Right atrium auricular region (tissue), 2 donors: Measurements from ENCODE around the gene LPIN1. TPM values are rescaled to one million over a fixed set of nuclear protein-coding genes. Genes with fewer than 3 reads are reported as not detected.

Experiments
- DNase-seq: peaks from one replicate; pipeline ENCODE4 v3.0.0-alpha.2; 2019; ENCODE audit warnings: low spot score
- H3K27ac ChIP-seq, 2 donors: fragments of 200-600 bp; sonication (generic); 1 replicate in 1 of 2; 2 replicates in 1 of 2; pipeline ENCODE4 v1.5.1; 2016 to 2019
- H3K27me3 ChIP-seq, 2 donors: fragments of 200-600 bp; sonication (generic); one replicate each; pipeline versions ENCODE4 v1.5.1 to v1.6.0; 2017 to 2019
- H3K36me3 ChIP-seq: fragments of 200-600 bp; sonication (generic); one replicate; pipeline ENCODE4 v1.5.1; 2016
- H3K4me1 ChIP-seq, 2 donors: fragments of 200-600 bp; sonication (generic); one replicate each; pipeline versions ENCODE4 v1.5.1 to v1.6.0; 2017 to 2019
- H3K4me3 ChIP-seq, 2 donors: fragments of 200-600 bp; sonication (generic); 1 replicate in 1 of 2; 2 replicates in 1 of 2; pipeline ENCODE4 v1.5.1; 2017 to 2019; ENCODE audit warnings: mild to moderate bottlenecking in 1 of 2, moderate library complexity in 1 of 2
- H3K9me3 ChIP-seq, 2 donors: fragments of 200-600 bp; sonication (generic); one replicate each; pipeline ENCODE4 v1.5.1; 2019
- total RNA-seq, 2 donors: library from RNA; depleted of rRNA; stranded (reverse); fragments of >200 nt; gene quantifications; one replicate each; pipeline ENCODE4 v1.1.0, GENCODE V29; 2016
- TF ChIP-seq, protein P1 (sequence below), 2 donors: fragments of 200-600 bp; sonication (generic); IDR thresholded peaks; one replicate each; pipeline ENCODE4 v1.5.1; 2019; ENCODE audit warnings: antibody characterized with exemption in 2 of 2

The LPIN1 gene
- total RNA-seq, 2 donors from 2014 or later = 21.0 to 27.4 TPM

DNA sequence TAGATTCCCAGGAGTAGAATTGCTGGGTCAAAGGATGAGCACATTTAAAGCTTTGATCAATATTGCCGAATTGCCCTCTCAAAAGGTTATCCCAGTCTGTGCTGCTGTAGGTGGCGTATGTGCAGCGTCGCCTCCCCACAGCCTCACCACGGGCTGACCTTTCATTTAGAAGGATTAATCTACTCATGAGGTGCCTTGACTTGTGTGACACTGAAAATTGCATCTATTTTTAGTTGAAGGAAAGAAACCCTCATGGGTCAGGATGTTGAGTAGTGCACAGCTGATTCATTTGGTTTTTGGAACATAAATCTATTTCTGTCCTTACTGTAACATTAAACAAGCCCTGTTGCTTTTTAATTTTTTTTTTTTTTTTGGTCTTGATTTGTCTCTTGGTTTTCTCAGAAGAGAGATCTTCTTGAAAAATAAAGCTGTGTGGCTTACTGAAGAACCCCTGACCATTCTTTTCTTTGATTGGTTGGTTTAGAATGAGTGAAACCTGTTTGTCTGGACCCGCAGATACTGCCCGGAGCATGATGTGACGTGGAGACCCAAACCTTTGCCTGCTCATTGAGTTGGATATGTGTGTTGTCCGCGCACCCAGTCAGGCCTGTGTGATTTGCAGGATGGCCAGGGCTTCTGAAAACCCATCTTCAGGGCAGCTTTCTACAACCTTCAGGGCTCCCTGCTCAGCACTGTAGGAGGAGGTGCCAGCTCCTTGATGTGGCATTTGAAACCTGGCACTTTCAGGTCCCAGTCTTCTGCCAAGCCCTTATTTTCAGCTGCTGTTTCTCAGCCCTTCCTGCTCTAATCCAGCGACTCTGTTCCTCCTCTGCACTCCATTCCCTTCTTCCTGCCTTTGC lies 61.0 kb downstream of the LPIN1 start:
- TF ChIP-seq, protein P1, sequence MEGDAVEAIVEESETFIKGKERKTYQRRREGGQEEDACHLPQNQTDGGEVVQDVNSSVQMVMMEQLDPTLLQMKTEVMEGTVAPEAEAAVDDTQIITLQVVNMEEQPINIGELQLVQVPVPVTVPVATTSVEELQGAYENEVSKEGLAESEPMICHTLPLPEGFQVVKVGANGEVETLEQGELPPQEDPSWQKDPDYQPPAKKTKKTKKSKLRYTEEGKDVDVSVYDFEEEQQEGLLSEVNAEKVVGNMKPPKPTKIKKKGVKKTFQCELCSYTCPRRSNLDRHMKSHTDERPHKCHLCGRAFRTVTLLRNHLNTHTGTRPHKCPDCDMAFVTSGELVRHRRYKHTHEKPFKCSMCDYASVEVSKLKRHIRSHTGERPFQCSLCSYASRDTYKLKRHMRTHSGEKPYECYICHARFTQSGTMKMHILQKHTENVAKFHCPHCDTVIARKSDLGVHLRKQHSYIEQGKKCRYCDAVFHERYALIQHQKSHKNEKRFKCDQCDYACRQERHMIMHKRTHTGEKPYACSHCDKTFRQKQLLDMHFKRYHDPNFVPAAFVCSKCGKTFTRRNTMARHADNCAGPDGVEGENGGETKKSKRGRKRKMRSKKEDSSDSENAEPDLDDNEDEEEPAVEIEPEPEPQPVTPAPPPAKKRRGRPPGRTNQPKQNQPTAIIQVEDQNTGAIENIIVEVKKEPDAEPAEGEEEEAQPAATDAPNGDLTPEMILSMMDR (IDR thresholded peaks at IDR 0.05) = peak in 1 of 2 donors; percentile 15
- peaks cover 53% of the 10 kb centered on the region for H3K36me3 ChIP-seq
- H3K4me1 ChIP-seq = no peaks in the 10 kb centered on the region
- H3K9me3 ChIP-seq = no peaks in the 10 kb centered on the region
- no peak overlapping the region for H3K4me3 ChIP-seq
- H3K27ac ChIP-seq = no peak overlapping the region
- H3K27me3 ChIP-seq = no peaks in the 10 kb centered on the region
- DNase-seq = peak; percentile 26

- H3K36me3 ChIP-seq = peaks cover 50% of the 10 kb centered on the region
- no peaks in the 10 kb centered on the region for H3K27me3 ChIP-seq
- H3K27ac ChIP-seq = no peak overlapping the region
- no peaks in the 10 kb centered on the region for H3K4me1 ChIP-seq
- H3K9me3 ChIP-seq = no peaks in the 10 kb centered on the region
- DNase-seq = peak; percentile 52
- TF ChIP-seq, protein P1 (IDR thresholded peaks at IDR 0.05) = no peak
- H3K4me3 ChIP-seq = no peak overlapping the region
These were observed 61.6 kb downstream of the LPIN1 start for GRCh38 chr2:11808016-11808400.

- Histone ChIP-seq H3K4me1 (no peaks in the 10 kb centered on the region), H3K36me3 (peaks cover 35% of the 10 kb centered on the region)
- TF ChIP-seq, protein P1 (IDR thresholded peaks at IDR 0.05) = no peak
These were observed 63.3 kb downstream of the LPIN1 start for GRCh38 chr2:11809586-11810236.

GRCh38 chr2:11810237-11810977 lies 64.0 kb downstream of the LPIN1 start:
- H3K27ac ChIP-seq = no peak overlapping the region
- DNase-seq = peak; percentile 11

More at GRCh38 chr2:11809586-11810236, 63.3 kb downstream of the LPIN1 start:
- Histone ChIP-seq H3K27me3 (no peaks in the 10 kb centered on the region), H3K9me3 (no peaks in the 10 kb centered on the region), H3K4me3 (no peak overlapping the region), H3K27ac (no peak overlapping the region)
- no peak for DNase-seq

DNA sequence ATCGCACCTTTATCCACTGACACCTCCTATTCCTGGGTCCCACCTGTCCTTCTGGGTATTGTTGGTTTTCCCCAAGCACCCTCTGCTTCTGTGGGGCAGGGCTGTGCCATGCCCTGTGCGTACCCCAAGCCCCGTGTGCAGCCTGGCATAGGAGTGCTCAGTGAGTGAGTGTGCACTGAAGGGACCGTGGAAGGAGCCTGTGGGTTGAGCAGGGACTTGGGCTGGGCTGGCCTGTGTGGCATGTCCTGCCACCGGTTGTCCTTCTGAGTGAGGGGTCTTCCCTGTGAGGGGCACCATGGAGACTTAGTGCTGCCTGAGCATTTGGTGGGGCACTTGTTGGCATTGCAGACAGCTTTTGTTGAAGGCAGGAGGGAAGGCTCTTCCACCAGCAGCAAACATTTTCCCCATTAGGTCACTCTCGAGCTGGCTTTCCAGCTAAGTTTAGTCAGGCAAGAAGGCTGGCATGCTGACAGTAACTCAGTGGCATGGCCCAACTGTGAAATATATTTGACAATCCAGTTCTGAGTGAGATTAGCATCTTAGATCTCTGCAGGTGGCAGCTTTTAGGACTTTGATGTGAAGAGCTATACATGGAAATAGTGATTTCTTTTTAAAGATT lies 64.7 kb downstream of the LPIN1 start:
- peak; percentile 57 for DNase-seq
- TF ChIP-seq, protein P1 (IDR thresholded peaks at IDR 0.05) = no peak

More at GRCh38 chr2:11810237-11810977, 64.0 kb downstream of the LPIN1 start:
- no peak overlapping the region for H3K4me3 ChIP-seq
- no peaks in the 10 kb centered on the region for H3K9me3 ChIP-seq
- peaks cover 35% of the 10 kb centered on the region for H3K36me3 ChIP-seq
- no peaks in the 10 kb centered on the region for H3K27me3 ChIP-seq
- TF ChIP-seq, protein P1 (IDR thresholded peaks at IDR 0.05) = no peak
- no peaks in the 10 kb centered on the region for H3K4me1 ChIP-seq

More for the DNA sequence above, 64.7 kb downstream of the LPIN1 start:
- Histone ChIP-seq H3K27me3 (no peaks in the 10 kb centered on the region), H3K27ac (no peak overlapping the region), H3K9me3 (no peaks in the 10 kb centered on the region), H3K4me3 (no peak overlapping the region), H3K4me1 (no peaks in the 10 kb centered on the region), H3K36me3 (peaks cover 35% of the 10 kb centered on the region)
